Measurements from ENCODE around the gene INSL3. TPM values are rescaled to one million over a fixed set of nuclear protein-coding genes. Genes with fewer than 3 reads are reported as not detected.
A peak's percentile ranks its signal among the peaks of the same experiment; 100 is the strongest.

The INSL3 gene
- total and polyA plus RNA-seq, 2 of the 13 experiments (the other 11 are each of a cell fraction or from before 2014, with no cell fraction given), result 0.30 TPM; not detected in 1

GRCh38 chr19:17766543-17767131 is 54.7 kb downstream of the INSL3 start (continued):
- TF ChIP-seq MEF2D (CRISPR knock-in tag; IDR thresholded peaks at IDR 0.05), result no peak; the same call in none of the 2 replicates
- peak; percentile 57 for TF ChIP-seq THAP11 (CRISPR knock-in tag; IDR thresholded peaks at IDR 0.05)
- no peak for TF ChIP-seq MEIS1 (CRISPR knock-in tag; IDR thresholded peaks at IDR 0.05; ENCODE audit: borderline replicate concordance)
- no peak for TF ChIP-seq SIN3A (IDR thresholded peaks at IDR 0.05; ENCODE audit: borderline replicate concordance, low read depth, low read length)
- TF ChIP-seq FOXC1 (CRISPR knock-in tag; IDR thresholded peaks at IDR 0.05; ENCODE audit: borderline replicate concordance), result no peak
- no peak for TF ChIP-seq TFDP1 (CRISPR knock-in tag; IDR thresholded peaks at IDR 0.05; ENCODE audit: borderline replicate concordance)
- TF ChIP-seq MIXL1 (CRISPR knock-in tag; IDR thresholded peaks at IDR 0.05), result peak; percentile 36; the same call in 1 of the 2 replicates
- peak; percentile 38; the same call in 1 of the 2 replicates for TF ChIP-seq SOX5 (CRISPR knock-in tag; IDR thresholded peaks at IDR 0.05; ENCODE audit: borderline replicate concordance)
- TF ChIP-seq SMARCE1 (IDR thresholded peaks at IDR 0.05; ENCODE audit: borderline replicate concordance), result no peak
- TF ChIP-seq ETV5 (CRISPR knock-in tag; IDR thresholded peaks at IDR 0.05; ENCODE audit: borderline replicate concordance), result peak; percentile 76
- no peak for TF ChIP-seq ZNF382 (CRISPR knock-in tag; IDR thresholded peaks at IDR 0.05; ENCODE audit: borderline replicate concordance)
- TF ChIP-seq SP1 (IDR thresholded peaks at IDR 0.05), result no peak
- TF ChIP-seq SP1 (CRISPR knock-in tag; IDR thresholded peaks at IDR 0.05), result 0 out of 2 replicates have a peak, but pooled peaks have one; percentile 25
- TF ChIP-seq MAFG (CRISPR knock-in tag; IDR thresholded peaks at IDR 0.05), result no peak
- peak; percentile 60; the same call in 1 of the 2 replicates for TF ChIP-seq NR2C2 (CRISPR knock-in tag; IDR thresholded peaks at IDR 0.05; ENCODE audit: borderline replicate concordance)
- TF ChIP-seq PTBP1 (IDR thresholded peaks at IDR 0.05; ENCODE audit: low read depth, low read length, poor library complexity, severe bottlenecking), result no peak
- TF ChIP-seq ZNF431 (CRISPR knock-in tag; IDR thresholded peaks at IDR 0.05; ENCODE audit: borderline replicate concordance, low read depth), result no peak
- TF ChIP-seq ZNF317 (CRISPR knock-in tag; IDR thresholded peaks at IDR 0.05), result no peak
- peak; percentile 47; the same call in 1 of the 2 replicates for TF ChIP-seq ZBTB26 (CRISPR knock-in tag; IDR thresholded peaks at IDR 0.05; ENCODE audit: borderline replicate concordance)
- 0 out of 2 replicates have a peak, but pooled peaks have one; percentile 54 for TF ChIP-seq ZNF598 (CRISPR knock-in tag; IDR thresholded peaks at IDR 0.05; ENCODE audit: borderline replicate concordance)
- TF ChIP-seq HIVEP1 (CRISPR knock-in tag; IDR thresholded peaks at IDR 0.05), result peak; percentile 78
- 0 out of 2 replicates have a peak, but pooled peaks have one; percentile 10 for TF ChIP-seq ZHX2 (IDR thresholded peaks at IDR 0.05; ENCODE audit: low read depth)
- no peak for TF ChIP-seq ZHX2 (CRISPR knock-in tag; IDR thresholded peaks at IDR 0.05; ENCODE audit: borderline replicate concordance)
- peak; percentile 74 for TF ChIP-seq KAT8 (CRISPR knock-in tag; IDR thresholded peaks at IDR 0.05)
